ENCODE results near the gene PAM16. TPM values are rescaled to one million over a fixed set of nuclear protein-coding genes. Genes with fewer than 3 reads are reported as not detected.

The PAM16 gene
- total and polyA plus RNA-seq, 9 of the 15 experiments (the other 6 are each of a cell fraction or from before 2014, with no cell fraction given): 38.7 to 273 (median 79.3) TPM

GRCh38 chr16:4313563-4314531 lies 37.3 kb downstream of the PAM16 start (continued):
- TF ChIP-seq ZNF280A (IDR thresholded peaks at IDR 0.05; ENCODE audit: low read depth, partially characterized antibody) (peak; percentile 77), ZNF511 (CRISPR knock-in tag; IDR thresholded peaks at IDR 0.05) (peak; percentile 17; the same call in 1 of the 2 replicates), NR1H2 (CRISPR knock-in tag; IDR thresholded peaks at IDR 0.05) (0 out of 2 replicates have a peak, but pooled peaks have one; percentile 55), ZBTB7A (IDR thresholded peaks at IDR 0.05; ENCODE audit: borderline replicate concordance, control insufficient read depth, low read depth, low read length) (peak; percentile 89), NRF1 (conservative IDR thresholded peaks at IDR 0.05 in 1 of 2, IDR thresholded peaks at IDR 0.05 in 1 of 2) (peak; percentile 34 to 37; a peak in 2 of 4 replicates), CTCFL (IDR thresholded peaks at IDR 0.05; ENCODE audit: borderline replicate concordance, insufficient read depth, low read depth, low read length, poor library complexity, severe bottlenecking) (peak; percentile 91), NR3C1 (CRISPR knock-in tag; IDR thresholded peaks at IDR 0.05) (no peak), HDAC8 (tag; IDR thresholded peaks at IDR 0.05) (peak; percentile 56; the same call in 1 of the 2 replicates), RBM15 (IDR thresholded peaks at IDR 0.05; ENCODE audit: insufficient read depth, low read length) (no peak), HDAC2 (IDR thresholded peaks at IDR 0.05) (0 out of 2 replicates have a peak, but pooled peaks have one; percentile 21)
- TF ChIP-seq, protein P1, sequence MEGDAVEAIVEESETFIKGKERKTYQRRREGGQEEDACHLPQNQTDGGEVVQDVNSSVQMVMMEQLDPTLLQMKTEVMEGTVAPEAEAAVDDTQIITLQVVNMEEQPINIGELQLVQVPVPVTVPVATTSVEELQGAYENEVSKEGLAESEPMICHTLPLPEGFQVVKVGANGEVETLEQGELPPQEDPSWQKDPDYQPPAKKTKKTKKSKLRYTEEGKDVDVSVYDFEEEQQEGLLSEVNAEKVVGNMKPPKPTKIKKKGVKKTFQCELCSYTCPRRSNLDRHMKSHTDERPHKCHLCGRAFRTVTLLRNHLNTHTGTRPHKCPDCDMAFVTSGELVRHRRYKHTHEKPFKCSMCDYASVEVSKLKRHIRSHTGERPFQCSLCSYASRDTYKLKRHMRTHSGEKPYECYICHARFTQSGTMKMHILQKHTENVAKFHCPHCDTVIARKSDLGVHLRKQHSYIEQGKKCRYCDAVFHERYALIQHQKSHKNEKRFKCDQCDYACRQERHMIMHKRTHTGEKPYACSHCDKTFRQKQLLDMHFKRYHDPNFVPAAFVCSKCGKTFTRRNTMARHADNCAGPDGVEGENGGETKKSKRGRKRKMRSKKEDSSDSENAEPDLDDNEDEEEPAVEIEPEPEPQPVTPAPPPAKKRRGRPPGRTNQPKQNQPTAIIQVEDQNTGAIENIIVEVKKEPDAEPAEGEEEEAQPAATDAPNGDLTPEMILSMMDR (IDR thresholded peaks at IDR 0.05 in 2 of 3, conservative IDR thresholded peaks at IDR 0.05 in 1 of 3; ENCODE audit: insufficient read depth in 2 of 3, low read depth in 1 of 3, low read length in 3 of 3): peak; percentile 87 to 93 (median 90)
- TF ChIP-seq, protein P2, sequence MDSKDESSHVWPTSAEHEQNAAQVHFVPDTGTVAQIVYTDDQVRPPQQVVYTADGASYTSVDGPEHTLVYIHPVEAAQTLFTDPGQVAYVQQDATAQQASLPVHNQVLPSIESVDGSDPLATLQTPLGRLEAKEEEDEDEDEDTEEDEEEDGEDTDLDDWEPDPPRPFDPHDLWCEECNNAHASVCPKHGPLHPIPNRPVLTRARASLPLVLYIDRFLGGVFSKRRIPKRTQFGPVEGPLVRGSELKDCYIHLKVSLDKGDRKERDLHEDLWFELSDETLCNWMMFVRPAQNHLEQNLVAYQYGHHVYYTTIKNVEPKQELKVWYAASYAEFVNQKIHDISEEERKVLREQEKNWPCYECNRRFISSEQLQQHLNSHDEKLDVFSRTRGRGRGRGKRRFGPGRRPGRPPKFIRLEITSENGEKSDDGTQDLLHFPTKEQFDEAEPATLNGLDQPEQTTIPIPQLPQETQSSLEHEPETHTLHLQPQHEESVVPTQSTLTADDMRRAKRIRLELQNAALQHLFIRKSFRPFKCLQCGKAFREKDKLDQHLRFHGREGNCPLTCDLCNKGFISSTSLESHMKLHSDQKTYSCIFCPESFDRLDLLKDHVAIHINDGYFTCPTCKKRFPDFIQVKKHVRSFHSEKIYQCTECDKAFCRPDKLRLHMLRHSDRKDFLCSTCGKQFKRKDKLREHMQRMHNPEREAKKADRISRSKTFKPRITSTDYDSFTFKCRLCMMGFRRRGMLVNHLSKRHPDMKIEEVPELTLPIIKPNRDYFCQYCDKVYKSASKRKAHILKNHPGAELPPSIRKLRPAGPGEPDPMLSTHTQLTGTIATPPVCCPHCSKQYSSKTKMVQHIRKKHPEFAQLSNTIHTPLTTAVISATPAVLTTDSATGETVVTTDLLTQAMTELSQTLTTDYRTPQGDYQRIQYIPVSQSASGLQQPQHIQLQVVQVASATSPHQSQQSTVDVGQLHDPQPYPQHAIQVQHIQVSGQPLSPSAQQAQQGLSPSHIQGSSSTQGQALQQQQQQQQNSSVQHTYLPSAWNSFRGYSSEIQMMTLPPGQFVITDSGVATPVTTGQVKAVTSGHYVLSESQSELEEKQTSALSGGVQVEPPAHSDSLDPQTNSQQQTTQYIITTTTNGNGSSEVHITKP (IDR thresholded peaks at IDR 0.05; ENCODE audit: partially characterized antibody): peak; percentile 30

Data from K562 (cell line).